ENCODE measurements around the gene DOCK8. TPM values are rescaled to one million over a fixed set of nuclear protein-coding genes. Genes with fewer than 3 reads are reported as not detected.

The DOCK8 gene
- polyA plus RNA-seq, 1 donor (not counting 4 experiments of a cell fraction or from before 2014, with no cell fraction given): 1.5 TPM

- Histone ChIP-seq H3K4me2 (ENCODE audit: control insufficient read depth, extremely low read depth, insufficient read depth, low read depth, low read length) (no peak overlapping the region), H3K4me3 (ENCODE audit: control insufficient read depth in 2 of 3, extremely low read depth in 1 of 3, insufficient read depth in 2 of 3, low read depth in 1 of 3, low read length in 3 of 3) (no peak overlapping the region), H3K9me1 (ENCODE audit: control insufficient read depth, extremely low read depth, insufficient read depth, low read length) (no peaks in the 10 kb centered on the region), H3K27ac (ENCODE audit: control insufficient read depth, insufficient read depth, low read length) (no peak overlapping the region), H3K36me3 (ENCODE audit: control insufficient read depth in 2 of 2, extremely low read depth in 1 of 2, insufficient read depth in 2 of 2, low read length in 2 of 2) (no peaks in the 10 kb centered on the region), H3K4me1 (ENCODE audit: control insufficient read depth, extremely low read depth, insufficient read depth, low read length) (no peaks in the 10 kb centered on the region), H2AFZ (ENCODE audit: control insufficient read depth, low read length) (no peak overlapping the region), H3K27me3 (ENCODE audit: control insufficient read depth, extremely low read depth, insufficient read depth, low read length) (peaks cover 8% of the 10 kb centered on the region), H3K9me3 (ENCODE audit: control insufficient read depth, low read depth, low read length) (no peaks in the 10 kb centered on the region), H3K79me2 (ENCODE audit: control insufficient read depth, insufficient read depth, low read length) (no peaks in the 10 kb centered on the region), H3K9ac (ENCODE audit: control insufficient read depth, extremely low read depth, insufficient read depth, low read length) (no peak overlapping the region), H4K20me1 (ENCODE audit: control insufficient read depth, extremely low read depth, insufficient read depth, low read length) (no peaks in the 10 kb centered on the region)
- no peak for DNase-seq (ENCODE audit: low read depth, low spot score)
- FAIRE-seq: no peak
- dilution Hi-C loops (cut with MboI; ENCODE audit: extremely low pct_ligation_motif_present, low sequenced_read_pairs): no loop called here
- TF ChIP-seq EZH2 (IDR thresholded peaks at IDR 0.05; ENCODE audit: low read length): no peak
- TF ChIP-seq, protein P1, sequence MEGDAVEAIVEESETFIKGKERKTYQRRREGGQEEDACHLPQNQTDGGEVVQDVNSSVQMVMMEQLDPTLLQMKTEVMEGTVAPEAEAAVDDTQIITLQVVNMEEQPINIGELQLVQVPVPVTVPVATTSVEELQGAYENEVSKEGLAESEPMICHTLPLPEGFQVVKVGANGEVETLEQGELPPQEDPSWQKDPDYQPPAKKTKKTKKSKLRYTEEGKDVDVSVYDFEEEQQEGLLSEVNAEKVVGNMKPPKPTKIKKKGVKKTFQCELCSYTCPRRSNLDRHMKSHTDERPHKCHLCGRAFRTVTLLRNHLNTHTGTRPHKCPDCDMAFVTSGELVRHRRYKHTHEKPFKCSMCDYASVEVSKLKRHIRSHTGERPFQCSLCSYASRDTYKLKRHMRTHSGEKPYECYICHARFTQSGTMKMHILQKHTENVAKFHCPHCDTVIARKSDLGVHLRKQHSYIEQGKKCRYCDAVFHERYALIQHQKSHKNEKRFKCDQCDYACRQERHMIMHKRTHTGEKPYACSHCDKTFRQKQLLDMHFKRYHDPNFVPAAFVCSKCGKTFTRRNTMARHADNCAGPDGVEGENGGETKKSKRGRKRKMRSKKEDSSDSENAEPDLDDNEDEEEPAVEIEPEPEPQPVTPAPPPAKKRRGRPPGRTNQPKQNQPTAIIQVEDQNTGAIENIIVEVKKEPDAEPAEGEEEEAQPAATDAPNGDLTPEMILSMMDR (optimal IDR thresholded peaks at IDR 0.05 in 1 of 3, IDR thresholded peaks at IDR 0.05 in 1 of 3, conservative IDR thresholded peaks at IDR 0.05 in 1 of 3; ENCODE audit: extremely low read depth in 1 of 3, insufficient read depth in 2 of 3, low read length in 3 of 3): no peak
These were observed 268.1 kb downstream of the DOCK8 start for GRCh38 chr9:482739-483138.

DNA sequence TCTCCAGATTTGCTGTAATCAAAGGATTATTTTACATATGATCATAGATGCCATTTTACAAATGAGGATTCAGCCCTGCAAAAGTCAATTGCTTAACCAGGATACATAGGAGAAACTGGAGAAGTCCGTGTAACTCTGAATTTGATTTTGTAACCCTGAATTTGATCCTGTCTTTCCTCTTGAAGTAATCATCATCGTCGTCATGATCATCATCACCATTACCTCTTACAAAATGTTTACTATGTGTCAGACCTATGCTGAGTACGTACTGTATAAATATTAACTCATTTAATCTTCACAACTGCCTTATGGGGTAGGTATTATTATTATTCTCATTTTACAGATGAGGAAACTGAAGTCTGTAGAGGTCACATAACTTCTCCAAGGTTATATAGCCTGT, 271.5 kb downstream of the DOCK8 start:
- no peak for FAIRE-seq
- no peak for TF ChIP-seq EZH2 (IDR thresholded peaks at IDR 0.05; ENCODE audit: low read length)
- TF ChIP-seq, protein P1 (optimal IDR thresholded peaks at IDR 0.05 in 1 of 3, IDR thresholded peaks at IDR 0.05 in 1 of 3, conservative IDR thresholded peaks at IDR 0.05 in 1 of 3; ENCODE audit: extremely low read depth in 1 of 3, insufficient read depth in 2 of 3, low read length in 3 of 3): no peak
- H2AFZ ChIP-seq (ENCODE audit: control insufficient read depth, low read length): no peak overlapping the region

More for the DNA sequence above, 271.5 kb downstream of the DOCK8 start:
- H3K4me3 ChIP-seq (ENCODE audit: control insufficient read depth in 2 of 3, extremely low read depth in 1 of 3, insufficient read depth in 2 of 3, low read depth in 1 of 3, low read length in 3 of 3): no peak overlapping the region
- no peaks in the 10 kb centered on the region for H3K9me1 ChIP-seq (ENCODE audit: control insufficient read depth, extremely low read depth, insufficient read depth, low read length)
- H3K79me2 ChIP-seq (ENCODE audit: control insufficient read depth, insufficient read depth, low read length): no peaks in the 10 kb centered on the region
- no peak overlapping the region for H3K4me2 ChIP-seq (ENCODE audit: control insufficient read depth, extremely low read depth, insufficient read depth, low read depth, low read length)
- H3K36me3 ChIP-seq (ENCODE audit: control insufficient read depth in 2 of 2, extremely low read depth in 1 of 2, insufficient read depth in 2 of 2, low read length in 2 of 2): no peaks in the 10 kb centered on the region
- no peak overlapping the region for H3K9ac ChIP-seq (ENCODE audit: control insufficient read depth, extremely low read depth, insufficient read depth, low read length)
- no peaks in the 10 kb centered on the region for H3K27me3 ChIP-seq (ENCODE audit: control insufficient read depth, extremely low read depth, insufficient read depth, low read length)
- DNase-seq (ENCODE audit: low read depth, low spot score): no peak
- H3K27ac ChIP-seq (ENCODE audit: control insufficient read depth, insufficient read depth, low read length): no peak overlapping the region
- H3K9me3 ChIP-seq (ENCODE audit: control insufficient read depth, low read depth, low read length): no peaks in the 10 kb centered on the region
- dilution Hi-C loops (cut with MboI; ENCODE audit: extremely low pct_ligation_motif_present, low sequenced_read_pairs): no loop called here
- H4K20me1 ChIP-seq (ENCODE audit: control insufficient read depth, extremely low read depth, insufficient read depth, low read length): no peaks in the 10 kb centered on the region
- no peaks in the 10 kb centered on the region for H3K4me1 ChIP-seq (ENCODE audit: control insufficient read depth, extremely low read depth, insufficient read depth, low read length)
